ENCODE results near the gene RITA1.

RITA1 gene

GRCh38 chr12:113196990-113197389, 11.5 kb downstream of the RITA1 start:
- peak; percentile 89 for DNase-seq (ENCODE audit: extremely low spot score)
- TF ChIP-seq, protein P1, sequence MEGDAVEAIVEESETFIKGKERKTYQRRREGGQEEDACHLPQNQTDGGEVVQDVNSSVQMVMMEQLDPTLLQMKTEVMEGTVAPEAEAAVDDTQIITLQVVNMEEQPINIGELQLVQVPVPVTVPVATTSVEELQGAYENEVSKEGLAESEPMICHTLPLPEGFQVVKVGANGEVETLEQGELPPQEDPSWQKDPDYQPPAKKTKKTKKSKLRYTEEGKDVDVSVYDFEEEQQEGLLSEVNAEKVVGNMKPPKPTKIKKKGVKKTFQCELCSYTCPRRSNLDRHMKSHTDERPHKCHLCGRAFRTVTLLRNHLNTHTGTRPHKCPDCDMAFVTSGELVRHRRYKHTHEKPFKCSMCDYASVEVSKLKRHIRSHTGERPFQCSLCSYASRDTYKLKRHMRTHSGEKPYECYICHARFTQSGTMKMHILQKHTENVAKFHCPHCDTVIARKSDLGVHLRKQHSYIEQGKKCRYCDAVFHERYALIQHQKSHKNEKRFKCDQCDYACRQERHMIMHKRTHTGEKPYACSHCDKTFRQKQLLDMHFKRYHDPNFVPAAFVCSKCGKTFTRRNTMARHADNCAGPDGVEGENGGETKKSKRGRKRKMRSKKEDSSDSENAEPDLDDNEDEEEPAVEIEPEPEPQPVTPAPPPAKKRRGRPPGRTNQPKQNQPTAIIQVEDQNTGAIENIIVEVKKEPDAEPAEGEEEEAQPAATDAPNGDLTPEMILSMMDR (IDR thresholded peaks at IDR 0.05; ENCODE audit: control extremely low read depth, extremely low read depth, low read depth, missing control alignments): peak; percentile 77
- POLR2A ChIA-PET: no interaction called here
- CTCF ChIA-PET: interaction anchor here (0.6 to 2.2 kb wide), 13 partner anchors 9 to 207 kb away, joined by 3 to 10 read pairs (median 4); partner anchors contain the start of genes DDX54, RITA1, SDS and TPCN1

DNA sequence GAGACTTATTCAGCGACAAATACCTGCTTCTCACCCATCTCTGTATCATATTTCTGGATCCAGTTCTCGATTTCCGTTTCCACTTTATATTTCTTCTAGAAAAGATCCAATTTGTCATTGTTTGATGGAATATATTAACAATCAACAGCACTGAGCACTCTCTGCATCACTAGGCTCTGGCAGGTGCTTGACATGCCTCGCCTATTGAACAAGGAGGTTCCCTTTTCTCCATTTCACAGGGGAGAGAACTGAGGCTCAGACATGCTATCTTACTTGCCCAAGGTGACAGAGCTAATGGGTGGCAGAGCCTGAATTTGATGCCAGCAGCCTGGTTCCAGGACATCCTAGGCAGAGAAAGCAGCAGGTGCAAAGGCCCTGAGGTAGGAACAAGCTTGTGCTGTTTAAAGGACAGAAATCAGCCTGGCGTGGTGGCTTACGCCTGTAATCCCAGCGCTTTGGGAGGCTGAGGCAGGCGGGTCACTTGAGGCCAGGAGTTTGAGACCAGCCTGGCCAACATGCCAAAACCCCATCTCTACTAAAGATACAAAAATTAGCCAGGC, 12.1 kb downstream of the RITA1 start:
- no peak for DNase-seq (ENCODE audit: extremely low spot score)
- CTCF ChIA-PET: interaction anchor here (0.6 to 1.6 kb wide), 11 partner anchors 10 to 206 kb away, joined by 3 to 10 read pairs (median 4); partner anchors contain the start of genes DDX54, RITA1, SDS and TPCN1
- POLR2A ChIA-PET: no interaction called here
- TF ChIP-seq, protein P1 (IDR thresholded peaks at IDR 0.05; ENCODE audit: control extremely low read depth, extremely low read depth, low read depth, missing control alignments): no peak

DNA sequence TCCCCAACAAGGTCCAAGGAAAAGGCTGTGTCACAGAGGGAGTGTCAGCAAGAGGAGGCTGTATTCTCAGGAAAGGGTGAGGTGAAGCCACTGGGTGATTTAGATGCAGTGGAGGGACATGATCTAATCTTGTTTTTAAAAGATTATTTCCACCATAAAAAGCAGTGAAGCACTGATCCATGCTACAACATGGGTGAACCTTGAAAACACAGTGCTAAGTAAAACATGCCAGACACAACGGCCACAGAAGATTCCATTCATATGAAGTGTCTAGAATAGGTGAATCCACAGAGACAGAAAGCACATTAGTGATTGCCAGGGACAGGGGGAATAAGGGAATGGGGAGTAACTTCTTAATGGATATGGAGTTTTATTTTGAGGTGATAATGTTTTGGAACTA, 12.8 kb downstream of the RITA1 start:
- ChIA-PET CTCF (interaction anchor here (1.2 to 1.6 kb wide), 5 partner anchors 10 to 72 kb away, joined by 4 to 10 read pairs (median 4); no protein-coding TSS in a partner anchor), POLR2A (no interaction called here)
- TF ChIP-seq, protein P1 (IDR thresholded peaks at IDR 0.05; ENCODE audit: control extremely low read depth, extremely low read depth, low read depth, missing control alignments): no peak
- no peak for DNase-seq (ENCODE audit: extremely low spot score)

DNA sequence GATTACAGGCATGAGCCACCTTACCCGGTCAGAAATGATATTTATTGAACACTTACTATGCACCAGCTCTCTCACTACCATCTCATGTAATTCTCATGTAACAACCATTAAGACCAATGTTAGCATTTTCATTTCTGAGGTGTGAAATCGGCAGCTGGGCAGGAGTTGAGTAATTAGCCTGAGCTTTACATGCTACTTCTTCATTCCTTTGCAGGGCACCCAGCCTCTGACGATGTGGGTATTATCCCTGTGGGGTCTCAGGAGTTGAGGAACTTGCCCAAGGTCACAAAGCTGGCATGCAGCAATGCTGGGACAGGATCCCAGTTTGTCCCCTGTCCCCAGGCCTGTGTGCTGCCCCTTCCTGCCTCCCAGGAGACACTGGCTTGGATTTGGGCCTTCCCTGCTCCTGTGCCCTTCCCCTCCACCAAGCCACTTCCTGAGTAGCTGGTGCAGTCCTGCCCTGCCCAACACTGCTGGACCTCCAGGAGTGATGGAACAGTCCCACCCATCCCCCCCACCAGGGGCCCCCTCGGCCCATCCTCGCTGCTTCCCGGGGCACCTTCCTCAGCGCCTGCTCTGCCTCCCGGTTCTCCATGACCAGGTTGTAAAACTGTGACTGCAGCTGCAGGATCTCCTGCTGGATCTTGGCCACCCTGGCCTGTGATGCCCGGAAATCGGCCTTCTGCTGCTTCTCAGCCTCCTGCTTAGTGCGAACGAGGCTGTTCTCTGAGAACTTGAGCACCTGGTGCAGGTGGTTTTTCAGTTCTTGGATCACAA, 14.7 kb downstream of the RITA1 start:
- ChIA-PET CTCF (interaction anchor here (1.1 to 1.5 kb wide), 3 partner anchors 13 to 26 kb away, joined by 3 to 4 read pairs (median 3); no protein-coding TSS in a partner anchor), POLR2A (interaction anchor here (0.7 to 1.0 kb wide), 2 partner anchors 21 to 29 kb away, joined by 4 to 6 read pairs; partner anchors contain the start of gene TPCN1)
- TF ChIP-seq, protein P1 (IDR thresholded peaks at IDR 0.05; ENCODE audit: control extremely low read depth, extremely low read depth, low read depth, missing control alignments): no peak
- DNase-seq (ENCODE audit: extremely low spot score): no peak

GRCh38 chr12:113201187-113202177, 16.0 kb downstream of the RITA1 start:
- POLR2A ChIA-PET: interaction anchor here (0.5 to 1.0 kb wide), 2 partner anchors 18 to 28 kb away, joined by 3 to 4 read pairs; no protein-coding TSS in a partner anchor
- CTCF ChIA-PET: interaction anchor here (1.0 to 2.1 kb wide), 4 partner anchors 10 to 21 kb away, joined by 3 to 6 read pairs (median 4); partner anchors contain the start of gene TPCN1
- TF ChIP-seq, protein P1 (IDR thresholded peaks at IDR 0.05; ENCODE audit: control extremely low read depth, extremely low read depth, low read depth, missing control alignments): no peak
- DNase-seq (ENCODE audit: extremely low spot score): peak; percentile 11
